Measurements from ENCODE around the gene RUNDC1. TPM values are rescaled to one million over a fixed set of nuclear protein-coding genes. Genes with fewer than 3 reads are reported as not detected.
A peak's percentile ranks its signal among the peaks of the same experiment; 100 is the strongest.

The RUNDC1 gene
- total RNA-seq, 1 experiment from 2014 or later = 14.2 TPM

DNA sequence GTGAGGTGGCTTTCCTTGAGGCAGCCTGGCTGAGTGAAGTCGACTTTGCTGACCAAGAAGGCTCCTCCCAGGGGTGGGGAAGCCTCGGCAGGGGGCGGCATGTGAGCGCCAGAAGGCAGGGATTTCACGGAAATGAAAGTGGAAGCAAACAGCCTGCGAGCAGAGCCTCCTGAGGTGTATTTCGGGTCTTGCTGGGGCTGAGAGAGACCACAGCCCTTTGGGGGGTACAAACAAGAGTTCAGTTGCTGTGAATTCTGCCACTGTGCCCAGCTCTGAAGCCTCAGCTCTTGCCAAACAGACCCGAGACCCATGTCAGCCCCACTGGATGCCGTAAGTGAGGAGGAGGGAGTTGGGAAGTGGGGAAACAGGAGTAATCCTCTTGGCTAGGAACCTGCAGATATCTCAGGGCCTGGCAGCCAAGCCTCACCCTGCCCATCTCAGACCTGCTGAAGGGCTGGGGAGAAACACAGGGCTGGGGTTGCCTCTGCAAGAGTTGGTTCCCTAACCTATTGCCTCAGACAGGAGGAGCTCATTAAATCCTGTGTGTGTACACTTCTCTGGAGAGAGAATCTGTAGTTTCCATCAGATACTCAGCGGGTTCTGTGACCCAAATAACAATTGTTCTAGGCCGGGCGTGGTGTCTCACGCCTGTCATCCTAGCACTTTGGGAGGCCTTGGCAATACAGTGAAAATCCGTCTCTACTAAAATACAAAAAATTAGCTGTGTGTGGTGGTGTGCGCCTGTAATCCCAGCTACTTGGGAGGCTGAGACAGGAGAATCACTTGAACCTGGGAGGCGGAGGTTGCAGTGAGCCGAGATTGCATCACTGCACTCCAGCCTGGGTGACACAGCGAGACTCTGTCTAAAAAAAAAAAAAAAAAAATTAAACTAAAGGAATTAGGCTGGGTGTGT lies 26.5 kb downstream of the RUNDC1 start, which contains the start of gene IFI35:
Gene IFI35, plus strand, starts transcription at position 146 of the 913 bp plus-strand sequence. Its CDS starts 164 bp downstream, at position 310.
- Mint-ChIP-seq H3K4me1 (peaks cover 8% of the 10 kb centered on the region), H3K9me3 (no peaks in the 10 kb centered on the region), H3K27ac (peak within 1 kb of the TSS; percentile 96), H3K27me3 (ENCODE audit: low read depth) (no peaks in the 10 kb centered on the region), H3K4me3 (peak within 1 kb of the TSS; percentile 68), H3K36me3 (peaks cover 21% of the 10 kb centered on the region)
- DNase-seq (ENCODE audit: low spot score) = peak; percentile 76
- CTCF ChIA-PET = interaction anchor here (1.2 to 2.0 kb wide), 4 partner anchors 9 to 27 kb away, joined by 5 to 14 read pairs (median 7); partner anchors contain the start of genes RPL27 and VAT1
- ATAC-seq = peak; percentile 51
- POLR2A ChIA-PET = interaction anchor here (1.7 to 1.9 kb wide), 2 partner anchors 9 to 15 kb away, joined by 5 to 10 read pairs; partner anchors contain the start of genes RPL27 and VAT1
- TF ChIP-seq, protein P1, sequence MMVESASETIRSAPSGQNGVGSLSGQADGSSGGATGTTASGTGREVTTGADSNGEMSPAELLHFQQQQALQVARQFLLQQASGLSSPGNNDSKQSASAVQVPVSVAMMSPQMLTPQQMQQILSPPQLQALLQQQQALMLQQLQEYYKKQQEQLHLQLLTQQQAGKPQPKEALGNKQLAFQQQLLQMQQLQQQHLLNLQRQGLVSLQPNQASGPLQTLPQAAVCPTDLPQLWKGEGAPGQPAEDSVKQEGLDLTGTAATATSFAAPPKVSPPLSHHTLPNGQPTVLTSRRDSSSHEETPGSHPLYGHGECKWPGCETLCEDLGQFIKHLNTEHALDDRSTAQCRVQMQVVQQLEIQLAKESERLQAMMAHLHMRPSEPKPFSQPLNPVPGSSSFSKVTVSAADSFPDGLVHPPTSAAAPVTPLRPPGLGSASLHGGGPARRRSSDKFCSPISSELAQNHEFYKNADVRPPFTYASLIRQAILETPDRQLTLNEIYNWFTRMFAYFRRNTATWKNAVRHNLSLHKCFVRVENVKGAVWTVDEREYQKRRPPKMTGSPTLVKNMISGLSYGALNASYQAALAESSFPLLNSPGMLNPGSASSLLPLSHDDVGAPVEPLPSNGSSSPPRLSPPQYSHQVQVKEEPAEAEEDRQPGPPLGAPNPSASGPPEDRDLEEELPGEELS (CRISPR knock-in tag; IDR thresholded peaks at IDR 0.05) = no peak
- TF ChIP-seq ZNF671 (CRISPR knock-in tag; IDR thresholded peaks at IDR 0.05) (no peak), GTF2I (CRISPR knock-in tag; conservative IDR thresholded peaks at IDR 0.05) (no peak), USF2 (CRISPR knock-in tag; IDR thresholded peaks at IDR 0.05) (no peak), NFE2L1 (CRISPR knock-in tag; IDR thresholded peaks at IDR 0.05) (no peak), ETV6 (CRISPR knock-in tag; IDR thresholded peaks at IDR 0.05) (peak; percentile 84), IRF2 (CRISPR knock-in tag; IDR thresholded peaks at IDR 0.05; ENCODE audit: borderline replicate concordance, low read depth) (no peak), JAZF1 (CRISPR knock-in tag; IDR thresholded peaks at IDR 0.05) (no peak), NR1H2 (CRISPR knock-in tag; IDR thresholded peaks at IDR 0.05) (no peak), SP1 (CRISPR knock-in tag; conservative IDR thresholded peaks at IDR 0.05) (0 out of 2 replicates have a peak, but pooled peaks have one; percentile 56), ZNF138 (CRISPR knock-in tag; conservative IDR thresholded peaks at IDR 0.05) (no peak), ZNF425 (CRISPR knock-in tag; conservative IDR thresholded peaks at IDR 0.05) (no peak), ZNF121 (CRISPR knock-in tag; IDR thresholded peaks at IDR 0.05) (no peak), TEAD1 (CRISPR knock-in tag; IDR thresholded peaks at IDR 0.05) (no peak), ZNF317 (CRISPR knock-in tag; IDR thresholded peaks at IDR 0.05; ENCODE audit: borderline replicate concordance, low read depth) (no peak), ZNF263 (CRISPR knock-in tag; IDR thresholded peaks at IDR 0.05; ENCODE audit: low read depth) (no peak), ZBTB21 (CRISPR knock-in tag; IDR thresholded peaks at IDR 0.05; ENCODE audit: borderline replicate concordance) (no peak), OVOL2 (CRISPR knock-in tag; IDR thresholded peaks at IDR 0.05; ENCODE audit: borderline replicate concordance) (no peak), CREB1 (CRISPR knock-in tag; IDR thresholded peaks at IDR 0.05) (no peak), RELA (CRISPR knock-in tag; IDR thresholded peaks at IDR 0.05; ENCODE audit: borderline replicate concordance) (no peak), FOXJ3 (CRISPR knock-in tag; IDR thresholded peaks at IDR 0.05; ENCODE audit: borderline replicate concordance) (no peak), E2F5 (CRISPR knock-in tag; IDR thresholded peaks at IDR 0.05) (no peak), JUN (CRISPR knock-in tag; IDR thresholded peaks at IDR 0.05) (no peak), FOXP1 (CRISPR knock-in tag; IDR thresholded peaks at IDR 0.05; ENCODE audit: borderline replicate concordance) (no peak)
- TF ChIP-seq, protein P2, sequence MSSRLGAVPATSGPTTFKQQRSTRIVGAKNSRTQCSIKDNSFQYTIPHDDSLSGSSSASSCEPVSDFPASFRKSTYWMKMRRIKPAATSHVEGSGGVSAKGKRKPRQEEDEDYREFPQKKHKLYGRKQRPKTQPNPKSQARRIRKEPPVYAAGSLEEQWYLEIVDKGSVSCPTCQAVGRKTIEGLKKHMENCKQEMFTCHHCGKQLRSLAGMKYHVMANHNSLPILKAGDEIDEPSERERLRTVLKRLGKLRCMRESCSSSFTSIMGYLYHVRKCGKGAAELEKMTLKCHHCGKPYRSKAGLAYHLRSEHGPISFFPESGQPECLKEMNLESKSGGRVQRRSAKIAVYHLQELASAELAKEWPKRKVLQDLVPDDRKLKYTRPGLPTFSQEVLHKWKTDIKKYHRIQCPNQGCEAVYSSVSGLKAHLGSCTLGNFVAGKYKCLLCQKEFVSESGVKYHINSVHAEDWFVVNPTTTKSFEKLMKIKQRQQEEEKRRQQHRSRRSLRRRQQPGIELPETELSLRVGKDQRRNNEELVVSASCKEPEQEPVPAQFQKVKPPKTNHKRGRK (CRISPR knock-in tag; IDR thresholded peaks at IDR 0.05; ENCODE audit: borderline replicate concordance) = no peak
- TF ChIP-seq, protein P3, sequence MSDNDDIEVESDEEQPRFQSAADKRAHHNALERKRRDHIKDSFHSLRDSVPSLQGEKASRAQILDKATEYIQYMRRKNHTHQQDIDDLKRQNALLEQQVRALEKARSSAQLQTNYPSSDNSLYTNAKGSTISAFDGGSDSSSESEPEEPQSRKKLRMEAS (CRISPR knock-in tag; IDR thresholded peaks at IDR 0.05) = no peak
- TF ChIP-seq, protein P4, sequence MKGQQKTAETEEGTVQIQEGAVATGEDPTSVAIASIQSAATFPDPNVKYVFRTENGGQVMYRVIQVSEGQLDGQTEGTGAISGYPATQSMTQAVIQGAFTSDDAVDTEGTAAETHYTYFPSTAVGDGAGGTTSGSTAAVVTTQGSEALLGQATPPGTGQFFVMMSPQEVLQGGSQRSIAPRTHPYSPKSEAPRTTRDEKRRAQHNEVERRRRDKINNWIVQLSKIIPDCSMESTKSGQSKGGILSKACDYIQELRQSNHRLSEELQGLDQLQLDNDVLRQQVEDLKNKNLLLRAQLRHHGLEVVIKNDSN (CRISPR knock-in tag; IDR thresholded peaks at IDR 0.05) = no peak
- TF ChIP-seq, protein P5, sequence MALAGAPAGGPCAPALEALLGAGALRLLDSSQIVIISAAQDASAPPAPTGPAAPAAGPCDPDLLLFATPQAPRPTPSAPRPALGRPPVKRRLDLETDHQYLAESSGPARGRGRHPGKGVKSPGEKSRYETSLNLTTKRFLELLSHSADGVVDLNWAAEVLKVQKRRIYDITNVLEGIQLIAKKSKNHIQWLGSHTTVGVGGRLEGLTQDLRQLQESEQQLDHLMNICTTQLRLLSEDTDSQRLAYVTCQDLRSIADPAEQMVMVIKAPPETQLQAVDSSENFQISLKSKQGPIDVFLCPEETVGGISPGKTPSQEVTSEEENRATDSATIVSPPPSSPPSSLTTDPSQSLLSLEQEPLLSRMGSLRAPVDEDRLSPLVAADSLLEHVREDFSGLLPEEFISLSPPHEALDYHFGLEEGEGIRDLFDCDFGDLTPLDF (CRISPR knock-in tag; IDR thresholded peaks at IDR 0.05) = no peak
